HG02588 (cell line): ENCODE results near the gene GDPD3.

ENCODE experiments used
- ATAC-seq: cut with Tn5 transposase; IDR thresholded peaks from one replicate; pipeline ENCODE4 v1.9.1; 2021; ENCODE audit warnings: mild to moderate bottlenecking, moderate library complexity; ENCODE audit not compliant: unreplicated experiment

GDPD3 gene

GRCh38 chr16:30082545-30083090, 30.7 kb downstream of the GDPD3 start:
- ATAC-seq = no peak

- no peak for ATAC-seq
Measured at GRCh38 chr16:30079480-30079879, 33.9 kb downstream of the GDPD3 start.

- ATAC-seq = no peak
Measured at GRCh38 chr16:30078744-30079143, 34.6 kb downstream of the GDPD3 start.

DNA sequence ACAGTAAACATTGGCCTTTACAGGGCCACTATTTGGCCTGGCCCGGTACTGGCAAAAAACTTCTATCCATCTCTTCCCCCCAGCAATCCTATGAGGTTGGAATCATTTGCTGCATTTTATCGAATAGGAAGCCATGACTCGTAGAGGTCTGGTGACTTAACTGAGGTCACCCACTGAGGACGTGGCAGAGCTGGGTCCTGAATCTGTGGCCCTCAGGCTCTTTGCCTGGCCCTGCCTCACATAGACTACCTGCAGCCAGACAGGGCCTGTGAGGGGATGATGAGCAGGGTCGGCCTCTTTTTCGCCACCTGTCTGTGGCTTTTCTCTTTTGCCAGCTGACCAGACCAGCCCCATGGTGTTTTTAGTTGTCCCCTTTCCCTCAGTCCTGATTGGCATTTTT, 35.7 kb downstream of the GDPD3 start:
- ATAC-seq = no peak

DNA sequence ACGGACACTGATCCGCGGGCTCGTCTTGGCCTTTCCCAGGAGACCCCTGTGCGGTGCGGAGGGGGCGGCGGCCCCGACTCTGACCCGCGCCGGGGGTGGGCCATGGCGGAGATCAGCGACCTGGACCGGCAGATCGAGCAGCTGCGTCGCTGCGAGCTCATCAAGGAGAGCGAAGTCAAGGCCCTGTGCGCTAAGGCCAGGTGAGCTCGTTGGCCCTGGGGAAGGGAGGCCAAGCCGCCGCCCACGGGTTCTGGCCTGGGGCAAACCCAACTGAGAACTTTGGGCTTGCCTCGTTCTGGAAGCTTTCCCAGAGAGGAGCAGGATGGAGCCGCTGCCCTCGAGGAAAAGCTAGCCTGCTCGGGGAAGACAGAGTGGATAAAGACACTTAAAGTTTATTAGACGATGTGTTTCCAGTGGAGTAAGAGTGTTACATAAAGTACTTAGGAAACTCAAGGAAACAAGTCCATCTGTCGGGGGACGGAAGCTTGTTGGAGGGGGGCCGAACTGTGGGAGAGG, 37.0 kb downstream of the GDPD3 start:
- ATAC-seq = peak; percentile 27

DNA sequence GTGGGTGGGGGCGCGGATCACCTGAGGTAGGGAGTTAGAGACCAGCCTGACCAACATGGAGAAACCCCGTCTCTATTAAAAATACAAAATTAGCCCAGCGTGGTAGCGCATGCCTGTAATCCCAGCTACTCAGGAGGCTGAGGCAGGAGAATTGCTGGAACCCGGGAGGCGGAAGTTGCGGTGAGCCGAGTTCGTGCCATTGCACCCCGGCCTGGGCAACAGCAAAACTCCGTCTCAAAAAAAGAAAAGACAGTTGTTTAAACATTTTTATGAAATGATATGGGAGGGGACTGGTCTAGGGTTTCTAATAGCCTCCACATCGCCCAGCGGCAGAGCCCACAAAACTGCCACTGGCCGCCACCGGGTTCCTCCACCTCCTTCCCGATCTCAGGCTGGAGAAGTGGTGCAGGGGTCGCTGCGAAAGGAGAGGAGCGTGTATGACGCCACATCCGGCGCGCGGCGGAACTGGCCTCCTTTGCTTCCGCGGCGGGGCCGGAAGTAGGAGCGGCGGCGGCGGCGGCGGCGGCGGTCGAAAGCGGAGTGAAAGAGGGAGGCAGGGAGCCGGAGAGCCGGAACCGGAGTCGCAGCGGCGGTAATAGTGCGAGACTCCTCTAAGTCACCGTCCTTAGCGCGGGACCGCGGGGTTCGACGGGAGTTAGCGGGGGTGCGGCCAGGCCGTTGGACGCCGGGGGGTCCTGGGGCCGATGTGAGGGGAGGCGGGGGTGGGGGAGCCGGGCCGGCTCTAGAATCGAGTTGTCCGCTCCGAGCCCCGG, 37.6 kb downstream of the GDPD3 start, which contains the start of gene PPP4C:
TSS of gene PPP4C (plus strand) at position 492 of the 773 bp plus-strand sequence. CDS start 384 bp downstream, outside the sequence.
- peak; percentile 83 for ATAC-seq

GRCh38 chr16:30070490-30070889, 42.8 kb downstream of the GDPD3 start:
- ATAC-seq = no peak

DNA sequence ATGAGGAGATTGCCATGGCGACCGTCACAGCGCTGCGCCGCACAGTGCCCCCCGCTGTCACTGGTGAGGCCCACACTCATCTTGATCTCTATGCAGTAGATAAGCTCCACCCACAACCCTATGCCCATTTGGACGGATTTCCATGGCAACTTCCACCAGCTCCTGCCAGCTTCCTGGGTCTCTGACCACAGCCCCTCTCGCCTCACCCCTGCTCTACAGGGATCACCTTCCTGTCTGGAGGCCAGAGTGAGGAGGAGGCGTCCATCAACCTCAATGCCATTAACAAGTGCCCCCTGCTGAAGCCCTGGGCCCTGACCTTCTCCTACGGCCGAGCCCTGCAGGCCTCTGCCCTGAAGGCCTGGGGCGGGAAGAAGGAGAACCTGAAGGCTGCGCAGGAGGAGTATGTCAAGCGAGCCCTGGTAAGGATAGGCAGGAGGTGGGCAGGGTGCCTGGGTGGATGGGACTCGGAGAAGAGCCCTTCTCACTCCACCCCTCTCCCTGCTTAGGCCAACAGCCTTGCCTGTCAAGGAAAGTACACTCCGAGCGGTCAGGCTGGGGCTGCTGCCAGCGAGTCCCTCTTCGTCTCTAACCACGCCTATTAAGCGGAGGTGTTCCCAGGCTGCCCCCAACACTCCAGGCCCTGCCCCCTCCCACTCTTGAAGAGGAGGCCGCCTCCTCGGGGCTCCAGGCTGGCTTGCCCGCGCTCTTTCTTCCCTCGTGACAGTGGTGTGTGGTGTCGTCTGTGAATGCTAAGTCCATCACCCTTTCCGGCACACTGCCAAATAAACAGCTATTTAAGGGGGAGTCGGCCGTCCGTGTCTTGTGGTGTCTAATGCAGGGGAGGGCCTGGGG, 43.5 kb downstream of the GDPD3 start:
- ATAC-seq = no peak

DNA sequence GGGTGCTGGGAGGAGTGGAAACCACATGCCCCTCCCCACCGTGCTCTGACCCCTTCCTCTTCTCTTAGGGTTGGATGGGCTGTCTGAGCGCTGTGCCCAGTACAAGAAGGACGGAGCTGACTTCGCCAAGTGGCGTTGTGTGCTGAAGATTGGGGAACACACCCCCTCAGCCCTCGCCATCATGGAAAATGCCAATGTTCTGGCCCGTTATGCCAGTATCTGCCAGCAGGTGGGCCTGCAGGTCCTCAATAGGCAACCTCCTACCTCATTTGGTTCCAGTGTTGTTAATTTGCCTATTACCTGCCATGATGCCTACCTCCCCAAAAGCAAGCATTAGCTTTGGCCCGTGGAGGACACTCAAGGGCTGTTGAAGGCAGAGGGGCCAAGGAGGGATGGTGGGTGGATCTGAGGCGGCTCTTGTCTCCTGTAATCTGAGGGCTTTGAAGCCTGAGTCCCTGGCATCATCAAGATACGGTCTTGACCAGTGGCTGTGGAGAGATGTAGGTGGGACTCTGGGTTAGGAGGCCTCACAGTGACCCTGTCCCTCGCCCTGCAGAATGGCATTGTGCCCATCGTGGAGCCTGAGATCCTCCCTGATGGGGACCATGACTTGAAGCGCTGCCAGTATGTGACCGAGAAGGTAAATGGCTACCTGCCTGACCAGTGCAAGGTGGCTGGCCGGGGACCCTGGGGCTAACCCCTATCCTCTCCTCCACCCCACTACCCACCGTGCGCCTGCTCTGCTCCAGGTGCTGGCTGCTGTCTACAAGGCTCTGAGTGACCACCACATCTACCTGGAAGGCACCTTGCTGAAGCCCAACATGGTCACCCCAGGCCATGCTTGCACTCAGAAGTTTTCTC, 44.4 kb downstream of the GDPD3 start:
- no peak for ATAC-seq

DNA sequence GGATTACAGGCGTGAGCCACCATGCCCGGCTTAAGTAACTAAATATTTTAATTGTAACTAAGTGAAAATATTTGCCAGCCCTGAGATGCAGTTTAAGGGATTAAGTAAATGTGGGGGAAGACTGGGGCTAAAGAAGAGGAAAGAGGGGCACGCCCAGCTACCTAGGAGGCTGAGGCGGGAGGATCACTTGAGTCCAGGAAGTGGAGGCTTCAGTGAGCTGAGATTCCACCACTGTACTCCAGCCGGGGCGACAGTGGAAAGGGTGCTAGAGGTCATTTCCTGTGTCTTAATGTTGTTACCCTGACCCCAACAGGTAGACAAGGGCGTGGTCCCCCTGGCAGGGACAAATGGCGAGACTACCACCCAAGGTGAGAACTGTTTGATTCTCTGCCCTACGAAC, 45.0 kb downstream of the GDPD3 start:
- ATAC-seq = no peak

GRCh38 chr16:30067584-30067916, 45.8 kb downstream of the GDPD3 start:
- ATAC-seq = no peak

GRCh38 chr16:30066761-30067583, 46.4 kb downstream of the GDPD3 start:
- no peak for ATAC-seq

DNA sequence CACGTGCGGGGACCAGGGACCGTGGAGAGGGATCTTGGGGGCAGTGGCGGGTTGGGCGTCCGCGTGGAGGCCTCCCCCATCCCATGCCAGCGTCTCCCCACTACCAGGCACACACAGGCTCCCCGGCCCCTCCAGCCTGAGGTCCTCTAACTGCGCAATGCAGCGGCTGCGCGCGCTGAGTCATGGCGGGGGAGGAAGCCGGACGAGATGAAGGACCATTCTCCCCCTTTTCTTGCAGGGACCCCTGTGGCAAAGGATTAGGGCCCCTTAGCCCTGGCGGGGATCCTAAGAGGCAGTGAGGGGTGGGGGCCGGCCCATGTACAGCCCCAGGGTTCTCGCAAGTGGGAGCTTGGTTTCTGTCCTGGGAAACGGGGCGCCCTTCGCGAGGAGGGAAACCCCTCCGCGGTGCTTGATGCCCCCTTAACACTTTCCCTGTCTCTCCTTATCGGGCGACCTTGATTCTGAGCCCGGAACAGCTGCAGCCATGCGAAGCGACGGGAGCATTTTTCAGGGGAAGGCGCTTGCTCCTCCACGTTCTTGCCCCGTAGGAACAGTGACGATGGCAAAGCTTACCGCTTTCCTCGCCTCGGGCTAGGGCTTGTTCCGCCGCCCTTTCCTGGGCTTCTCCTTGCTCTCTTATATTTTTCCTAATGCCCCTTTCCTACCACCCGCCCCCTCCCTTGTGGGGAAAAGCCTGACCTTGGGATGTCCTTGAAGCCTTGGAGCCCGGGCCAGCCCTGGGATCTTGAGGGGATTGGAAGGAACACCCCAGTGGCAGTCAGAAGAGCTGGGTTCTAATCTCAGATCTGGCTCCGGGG, 47.2 kb downstream of the GDPD3 start:
- ATAC-seq = no peak

GRCh38 chr16:30065102-30065942, 48.0 kb downstream of the GDPD3 start, which contains the start of gene ALDOA:
ALDOA (plus strand) TSS chr16:30065760; CDS start chr16:30066898, 1,138 bp downstream.
- ATAC-seq = peak; percentile 73

DNA sequence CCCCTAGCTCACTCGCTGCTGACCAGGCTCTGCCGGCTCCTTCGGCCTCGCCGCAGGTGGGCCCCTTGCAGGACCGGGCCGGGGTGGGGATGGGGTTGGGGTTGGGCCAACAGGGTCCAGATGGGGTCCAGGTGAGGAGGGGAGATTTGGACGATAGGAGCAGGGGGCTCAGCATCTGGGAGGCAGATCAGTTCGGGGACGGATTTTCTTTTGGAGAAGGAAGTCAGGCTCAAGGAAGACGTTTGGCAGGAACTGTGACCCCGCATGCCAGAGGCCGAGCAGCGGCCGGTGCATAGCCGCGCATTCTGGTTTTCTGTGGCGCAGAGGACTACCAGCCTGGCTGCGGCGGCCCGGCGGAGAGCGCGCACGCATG, 48.6 kb downstream of the GDPD3 start:
- no peak for ATAC-seq

DNA sequence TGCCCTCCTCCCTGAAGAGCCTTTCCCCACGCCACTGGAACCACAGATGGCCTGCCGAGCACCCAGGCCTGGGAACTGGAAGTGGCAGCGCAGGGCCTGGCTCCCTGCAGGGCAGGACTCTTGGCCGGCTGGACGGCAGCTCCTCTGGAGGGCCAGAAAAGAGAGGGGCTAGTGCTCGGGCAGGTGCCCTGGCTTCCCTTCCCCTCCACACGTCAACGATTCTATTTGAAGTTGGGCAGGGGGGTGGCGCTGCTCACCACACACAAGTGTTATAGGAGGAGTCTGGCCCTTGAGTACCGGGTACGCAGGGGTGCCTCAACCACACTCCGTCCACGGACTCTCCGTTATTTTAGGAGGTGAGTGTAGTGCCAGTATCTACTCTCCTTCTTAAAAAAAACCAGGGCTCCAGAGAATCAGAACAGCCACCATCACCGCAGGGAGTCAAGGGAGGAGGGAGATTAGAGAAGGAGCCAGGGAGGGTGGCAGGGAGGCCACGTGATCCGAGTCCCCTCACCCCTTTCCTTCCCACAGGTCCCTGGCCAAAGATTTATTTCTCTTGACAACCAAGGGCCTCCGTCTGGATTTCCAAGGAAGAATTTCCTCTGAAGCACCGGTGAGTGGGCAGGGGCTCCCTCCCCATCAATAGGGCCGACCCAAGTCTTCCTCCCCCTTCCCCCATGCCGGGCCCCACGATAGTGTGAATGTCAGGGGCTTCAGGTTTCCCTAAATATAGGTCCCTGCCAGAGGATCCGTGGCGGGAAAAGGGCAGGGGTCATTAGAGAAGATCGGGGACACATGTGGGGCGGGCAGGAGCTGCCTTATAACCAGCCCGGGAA, 49.2 kb downstream of the GDPD3 start:
- ATAC-seq = no peak

DNA sequence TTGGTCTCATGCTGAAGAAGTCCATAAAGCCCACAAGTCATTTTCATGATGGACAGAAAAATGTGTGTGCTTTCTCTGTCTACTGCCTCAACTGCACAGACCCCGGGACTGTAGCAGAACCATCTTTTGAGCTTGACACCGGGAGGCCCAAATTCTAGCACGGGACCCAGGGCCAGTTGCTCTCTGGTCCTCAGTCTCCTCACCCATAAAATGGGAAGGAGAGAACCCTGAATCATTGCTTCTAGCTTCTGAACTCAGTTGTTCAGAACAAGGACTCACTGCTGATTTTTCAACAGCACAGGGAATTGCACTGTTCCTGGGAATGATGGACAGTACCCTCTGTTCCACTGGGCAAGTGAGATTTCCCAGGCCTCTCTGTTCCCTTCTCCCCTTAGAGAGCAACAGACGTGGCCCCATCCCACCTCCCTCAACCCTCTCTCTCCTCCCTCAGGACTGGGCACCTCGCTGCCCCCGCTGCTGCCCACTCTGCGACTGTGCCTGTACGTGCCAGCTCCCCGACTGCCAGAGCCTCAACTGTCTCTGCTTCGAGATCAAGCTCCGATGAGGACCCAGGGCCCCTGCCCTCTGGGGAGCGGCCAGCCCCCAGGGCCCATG, 50.0 kb downstream of the GDPD3 start:
- ATAC-seq = no peak
